Body of pancreas (tissue), 4 donors: ENCODE measurements around the gene SLC27A6. TPM values are rescaled to one million over a fixed set of nuclear protein-coding genes. Genes with fewer than 3 reads are reported as not detected.

Experiments used
- ATAC-seq: fragments of 150-250 bp; one replicate; pipeline ENCODE4 v1.9.1; 2016
- DNase-seq, 4 donors: peaks; one replicate each; pipeline ENCODE4 v3.0.0-alpha.2; 2019
- H3K27ac ChIP-seq, 4 donors: fragments of 200-600 bp; sonication (generic); 1 replicate in 3 of 4; 2 replicates in 1 of 4; pipeline versions ENCODE4 v1.5.1 to v1.6.1; 2016 to 2019; ENCODE audit warnings: mild to moderate bottlenecking in 1 of 4, mixed read lengths in 1 of 4, moderate library complexity in 1 of 4
- H3K27me3 ChIP-seq, 2 donors: fragments of 200-600 bp; sonication (generic); one replicate each; pipeline ENCODE4 v1.6.0; 2016; ENCODE audit warnings: mild to moderate bottlenecking in 1 of 2
- H3K36me3 ChIP-seq, 2 donors: fragments of 200-600 bp; sonication (generic); replicated peaks in 1 of 2; 2 replicates each; pipeline ENCODE4 v1.5.1; 2016; ENCODE audit warnings: low read depth in 2 of 2; ENCODE audit not compliant: insufficient read depth in 1 of 2
- H3K4me1 ChIP-seq: fragments of 200-600 bp; sonication (generic); one replicate; pipeline ENCODE4 v1.6.0; 2016
- H3K4me3 ChIP-seq, 2 donors: fragments of 200-600 bp; sonication (generic); 1 replicate in 1 of 2; 2 replicates in 1 of 2; pipeline ENCODE4 v1.5.1; 2016 to 2019
- H3K9me3 ChIP-seq, 3 donors: fragments of 200-600 bp; sonication (generic); 1 replicate in 2 of 3; 2 replicates in 1 of 3; pipeline ENCODE4 v1.5.1; 2016
- CTCF ChIP-seq, 7 experiments: fragments of 450-650 bp in 4 of 7; fragments of 200-600 bp in 3 of 7; sonication (generic) in 3 of 7; IDR thresholded peaks; one replicate each; pipeline ENCODE4 v1.5.1; 2016 to 2019; ENCODE audit warnings: antibody characterized with exemption in 7 of 7
- POLR2A ChIP-seq, 3 donors: fragments of 450-650 bp; IDR thresholded peaks; one replicate each; pipeline ENCODE4 v1.6.1; 2016; ENCODE audit warnings: antibody characterized with exemption in 3 of 3, mild to moderate bottlenecking in 2 of 3
- WGBS, 2 donors: methylation state at CpG; one replicate each; pipeline ENCODE4 v1.1.5; 2017; 5-methylcytosine and 5-hydroxymethylcytosine counted together
- intact Hi-C: fragments of 100-400 bp; cut with DNase I; formaldehyde crosslinking; loops from one replicate; pipeline ENCODE4 v1.15.1; 2023
- total RNA-seq, 2 donors: library from RNA; depleted of rRNA; stranded (reverse); fragments of >200 nt; gene quantifications; one replicate each; pipeline ENCODE4 v1.1.0, GENCODE V29; 2016

The SLC27A6 gene
- total RNA-seq, 2 donors from 2014 or later = 0.99 to 1.3 TPM

- H3K4me1 ChIP-seq = no peaks in the 10 kb centered on the region
- DNase-seq = no peak
- H3K4me3 ChIP-seq = no peak overlapping the region
- ATAC-seq = no peak
- TF ChIP-seq CTCF (IDR thresholded peaks at IDR 0.05) = no peak
- no peak for TF ChIP-seq POLR2A (IDR thresholded peaks at IDR 0.05)
- H3K27ac ChIP-seq = no peak overlapping the region
- WGBS, 2 donors = 55 to 80% methylated on average over 1 of the region's 1 CpG
- H3K27me3 ChIP-seq = no peaks in the 10 kb centered on the region
- no peaks in the 10 kb centered on the region for H3K9me3 ChIP-seq
- intact Hi-C loops = no loop called here
- H3K36me3 ChIP-seq = no peaks in the 10 kb centered on the region
Measured at GRCh38 chr5:129078247-129078646, 113.0 kb downstream of the SLC27A6 start.

GRCh38 chr5:129078660-129079059, 113.4 kb downstream of the SLC27A6 start:
- Histone ChIP-seq H3K9me3 (no peaks in the 10 kb centered on the region), H3K4me1 (no peaks in the 10 kb centered on the region), H3K4me3 (no peak overlapping the region), H3K27me3 (no peaks in the 10 kb centered on the region), H3K36me3 (no peaks in the 10 kb centered on the region), H3K27ac (no peak overlapping the region)
- no peak for DNase-seq
- ATAC-seq = no peak
- intact Hi-C loops = no loop called here
- TF ChIP-seq POLR2A (IDR thresholded peaks at IDR 0.05) (no peak), CTCF (IDR thresholded peaks at IDR 0.05) (no peak)
- 48 to 49% methylated on average over 3 of the region's 3 CpGs for WGBS, 2 donors

GRCh38 chr5:129079496-129079895, 114.2 kb downstream of the SLC27A6 start:
- intact Hi-C loops = no loop called here
- H3K27me3 ChIP-seq = no peaks in the 10 kb centered on the region
- TF ChIP-seq CTCF (IDR thresholded peaks at IDR 0.05) (no peak), POLR2A (IDR thresholded peaks at IDR 0.05) (no peak)

GRCh38 chr5:129080766-129081165, 115.5 kb downstream of the SLC27A6 start:
- TF ChIP-seq POLR2A (IDR thresholded peaks at IDR 0.05) (no peak), CTCF (IDR thresholded peaks at IDR 0.05) (no peak)
- no peak for ATAC-seq
- 88 to 91% methylated on average over 7 of the region's 7 CpGs for WGBS, 2 donors

More at GRCh38 chr5:129079496-129079895, 114.2 kb downstream of the SLC27A6 start:
- Histone ChIP-seq H3K27ac (no peak overlapping the region), H3K4me1 (no peaks in the 10 kb centered on the region), H3K36me3 (no peaks in the 10 kb centered on the region), H3K9me3 (no peaks in the 10 kb centered on the region), H3K4me3 (no peak overlapping the region)
- ATAC-seq (no peak), DNase-seq (no peak)

More at GRCh38 chr5:129080766-129081165, 115.5 kb downstream of the SLC27A6 start:
- H3K27me3 ChIP-seq = no peaks in the 10 kb centered on the region
- H3K9me3 ChIP-seq = no peaks in the 10 kb centered on the region
- no peaks in the 10 kb centered on the region for H3K4me1 ChIP-seq
- no peak overlapping the region for H3K27ac ChIP-seq
- no peaks in the 10 kb centered on the region for H3K36me3 ChIP-seq
- DNase-seq = no peak
- no peak overlapping the region for H3K4me3 ChIP-seq
- intact Hi-C loops = no loop called here
